ENCODE data around the gene KCTD13.

KCTD13 gene

GRCh38 chr16:29908719-29909220 is 17.3 kb downstream of the KCTD13 start:
- no peak for FAIRE-seq
- DNase-seq (ENCODE audit: insufficient read length, low spot score) = no peak
- no peak for TF ChIP-seq POLR2AphosphoS5 (IDR thresholded peaks at IDR 0.05; ENCODE audit: low read depth, low read length)
- TF ChIP-seq PAX5 (IDR thresholded peaks at IDR 0.05; ENCODE audit: insufficient read depth, low read length, severe bottlenecking) = no peak
- TF ChIP-seq POLR2A (IDR thresholded peaks at IDR 0.05; ENCODE audit: low read depth, low read length) = no peak
- no peak for TF ChIP-seq POU2F2 (IDR thresholded peaks at IDR 0.05; ENCODE audit: low read depth, low read length)
- no peak for TF ChIP-seq SPI1 (IDR thresholded peaks at IDR 0.05; ENCODE audit: low read depth, low read length)
- no peak for TF ChIP-seq TAF1 (IDR thresholded peaks at IDR 0.05; ENCODE audit: low read depth, low read length)

GRCh38 chr16:29907973-29908372 is 18.1 kb downstream of the KCTD13 start:
- FAIRE-seq (no peak), DNase-seq (ENCODE audit: insufficient read length, low spot score) (no peak)
- TF ChIP-seq TAF1 (IDR thresholded peaks at IDR 0.05; ENCODE audit: low read depth, low read length) (no peak), PAX5 (IDR thresholded peaks at IDR 0.05; ENCODE audit: insufficient read depth, low read length, severe bottlenecking) (no peak), POLR2A (IDR thresholded peaks at IDR 0.05; ENCODE audit: low read depth, low read length) (no peak), POLR2AphosphoS5 (IDR thresholded peaks at IDR 0.05; ENCODE audit: low read depth, low read length) (no peak), POU2F2 (IDR thresholded peaks at IDR 0.05; ENCODE audit: low read depth, low read length) (no peak), SPI1 (IDR thresholded peaks at IDR 0.05; ENCODE audit: low read depth, low read length) (no peak)

GRCh38 chr16:29906520-29907244 is 19.3 kb downstream of the KCTD13 start:
- TF ChIP-seq SPI1 (IDR thresholded peaks at IDR 0.05; ENCODE audit: low read depth, low read length) = no peak
- TF ChIP-seq TAF1 (IDR thresholded peaks at IDR 0.05; ENCODE audit: low read depth, low read length) = no peak
- TF ChIP-seq PAX5 (IDR thresholded peaks at IDR 0.05; ENCODE audit: insufficient read depth, low read length, severe bottlenecking) = no peak
- TF ChIP-seq POLR2A (IDR thresholded peaks at IDR 0.05; ENCODE audit: low read depth, low read length) = no peak
- TF ChIP-seq POU2F2 (IDR thresholded peaks at IDR 0.05; ENCODE audit: low read depth, low read length) = no peak
- TF ChIP-seq POLR2AphosphoS5 (IDR thresholded peaks at IDR 0.05; ENCODE audit: low read depth, low read length) = no peak
- no peak for DNase-seq (ENCODE audit: insufficient read length, low spot score)
- no peak for FAIRE-seq

- TF ChIP-seq POLR2A (IDR thresholded peaks at IDR 0.05; ENCODE audit: low read depth, low read length) = no peak
- TF ChIP-seq TAF1 (IDR thresholded peaks at IDR 0.05; ENCODE audit: low read depth, low read length) = no peak
- TF ChIP-seq POU2F2 (IDR thresholded peaks at IDR 0.05; ENCODE audit: low read depth, low read length) = no peak
- no peak for TF ChIP-seq POLR2AphosphoS5 (IDR thresholded peaks at IDR 0.05; ENCODE audit: low read depth, low read length)
- no peak for TF ChIP-seq SPI1 (IDR thresholded peaks at IDR 0.05; ENCODE audit: low read depth, low read length)
- TF ChIP-seq PAX5 (IDR thresholded peaks at IDR 0.05; ENCODE audit: insufficient read depth, low read length, severe bottlenecking) = no peak
- no peak for DNase-seq (ENCODE audit: insufficient read length, low spot score)
- FAIRE-seq = no peak
Observed at GRCh38 chr16:29905668-29906067, 20.4 kb downstream of the KCTD13 start.

GRCh38 chr16:29904947-29905346 is 21.1 kb downstream of the KCTD13 start:
- no peak for FAIRE-seq
- TF ChIP-seq POLR2A (IDR thresholded peaks at IDR 0.05; ENCODE audit: low read depth, low read length) = no peak
- no peak for TF ChIP-seq SPI1 (IDR thresholded peaks at IDR 0.05; ENCODE audit: low read depth, low read length)
- no peak for TF ChIP-seq TAF1 (IDR thresholded peaks at IDR 0.05; ENCODE audit: low read depth, low read length)
- no peak for TF ChIP-seq PAX5 (IDR thresholded peaks at IDR 0.05; ENCODE audit: insufficient read depth, low read length, severe bottlenecking)
- no peak for TF ChIP-seq POLR2AphosphoS5 (IDR thresholded peaks at IDR 0.05; ENCODE audit: low read depth, low read length)
- no peak for TF ChIP-seq POU2F2 (IDR thresholded peaks at IDR 0.05; ENCODE audit: low read depth, low read length)
- DNase-seq (ENCODE audit: insufficient read length, low spot score) = no peak

GRCh38 chr16:29903590-29903989 is 22.4 kb downstream of the KCTD13 start:
- DNase-seq (ENCODE audit: insufficient read length, low spot score) (no peak), FAIRE-seq (no peak)
- TF ChIP-seq SPI1 (IDR thresholded peaks at IDR 0.05; ENCODE audit: low read depth, low read length) (no peak), PAX5 (IDR thresholded peaks at IDR 0.05; ENCODE audit: insufficient read depth, low read length, severe bottlenecking) (no peak), TAF1 (IDR thresholded peaks at IDR 0.05; ENCODE audit: low read depth, low read length) (no peak), POU2F2 (IDR thresholded peaks at IDR 0.05; ENCODE audit: low read depth, low read length) (no peak), POLR2AphosphoS5 (IDR thresholded peaks at IDR 0.05; ENCODE audit: low read depth, low read length) (no peak), POLR2A (IDR thresholded peaks at IDR 0.05; ENCODE audit: low read depth, low read length) (no peak)

GRCh38 chr16:29901607-29901945 is 24.4 kb downstream of the KCTD13 start:
- no peak for DNase-seq (ENCODE audit: insufficient read length, low spot score)
- no peak for FAIRE-seq
- TF ChIP-seq POLR2AphosphoS5 (IDR thresholded peaks at IDR 0.05; ENCODE audit: low read depth, low read length) (no peak), POLR2A (IDR thresholded peaks at IDR 0.05; ENCODE audit: low read depth, low read length) (no peak), POU2F2 (IDR thresholded peaks at IDR 0.05; ENCODE audit: low read depth, low read length) (no peak), PAX5 (IDR thresholded peaks at IDR 0.05; ENCODE audit: insufficient read depth, low read length, severe bottlenecking) (no peak), TAF1 (IDR thresholded peaks at IDR 0.05; ENCODE audit: low read depth, low read length) (no peak), SPI1 (IDR thresholded peaks at IDR 0.05; ENCODE audit: low read depth, low read length) (no peak)

- FAIRE-seq = no peak
- no peak for DNase-seq (ENCODE audit: insufficient read length, low spot score)
Observed at GRCh38 chr16:29900888-29901606, 25.0 kb downstream of the KCTD13 start.

More at GRCh38 chr16:29900888-29901606, 25.0 kb downstream of the KCTD13 start:
- TF ChIP-seq SPI1 (IDR thresholded peaks at IDR 0.05; ENCODE audit: low read depth, low read length) (no peak), POU2F2 (IDR thresholded peaks at IDR 0.05; ENCODE audit: low read depth, low read length) (no peak), POLR2AphosphoS5 (IDR thresholded peaks at IDR 0.05; ENCODE audit: low read depth, low read length) (no peak), PAX5 (IDR thresholded peaks at IDR 0.05; ENCODE audit: insufficient read depth, low read length, severe bottlenecking) (no peak), TAF1 (IDR thresholded peaks at IDR 0.05; ENCODE audit: low read depth, low read length) (no peak), POLR2A (IDR thresholded peaks at IDR 0.05; ENCODE audit: low read depth, low read length) (no peak)
